ENCODE measurements around the gene COL8A1.

DNA sequence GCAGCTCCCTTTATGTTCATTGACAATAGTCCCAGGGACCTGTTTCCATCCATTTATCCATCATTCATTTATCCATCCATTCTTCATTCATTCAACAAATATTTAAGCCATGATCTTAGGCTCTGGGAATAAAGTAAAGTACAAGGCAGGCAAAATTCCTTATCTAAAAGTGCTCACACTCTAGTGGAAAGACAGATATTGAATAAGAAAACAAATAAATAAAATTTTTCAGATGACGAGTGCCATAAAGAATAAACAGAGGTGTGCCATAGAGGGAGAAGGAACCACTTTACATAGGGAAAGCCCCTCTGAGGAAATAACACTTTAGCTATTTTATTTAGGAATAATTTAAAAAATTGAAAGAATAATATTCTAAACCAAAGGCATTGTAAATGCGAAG lies 76.2 kb downstream of the COL8A1 start:
- no peak for TF ChIP-seq MAX (CRISPR knock-in tag; IDR thresholded peaks at IDR 0.05)
- no peak for TF ChIP-seq CTCF (IDR thresholded peaks at IDR 0.05)
- no peak for TF ChIP-seq TEAD1 (CRISPR knock-in tag; IDR thresholded peaks at IDR 0.05)
- TF ChIP-seq, protein P1, sequence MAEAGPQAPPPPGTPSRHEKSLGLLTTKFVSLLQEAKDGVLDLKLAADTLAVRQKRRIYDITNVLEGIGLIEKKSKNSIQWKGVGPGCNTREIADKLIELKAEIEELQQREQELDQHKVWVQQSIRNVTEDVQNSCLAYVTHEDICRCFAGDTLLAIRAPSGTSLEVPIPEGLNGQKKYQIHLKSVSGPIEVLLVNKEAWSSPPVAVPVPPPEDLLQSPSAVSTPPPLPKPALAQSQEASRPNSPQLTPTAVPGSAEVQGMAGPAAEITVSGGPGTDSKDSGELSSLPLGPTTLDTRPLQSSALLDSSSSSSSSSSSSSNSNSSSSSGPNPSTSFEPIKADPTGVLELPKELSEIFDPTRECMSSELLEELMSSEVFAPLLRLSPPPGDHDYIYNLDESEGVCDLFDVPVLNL (CRISPR knock-in tag; IDR thresholded peaks at IDR 0.05; ENCODE audit: borderline replicate concordance, low read depth), result no peak
- TF ChIP-seq FOXJ3 (CRISPR knock-in tag; IDR thresholded peaks at IDR 0.05; ENCODE audit: borderline replicate concordance), result no peak
- no peak for TF ChIP-seq TCF7 (CRISPR knock-in tag; IDR thresholded peaks at IDR 0.05; ENCODE audit: low read depth)
- TF ChIP-seq GABPB1 (CRISPR knock-in tag; IDR thresholded peaks at IDR 0.05), result no peak
- TF ChIP-seq, protein P2, sequence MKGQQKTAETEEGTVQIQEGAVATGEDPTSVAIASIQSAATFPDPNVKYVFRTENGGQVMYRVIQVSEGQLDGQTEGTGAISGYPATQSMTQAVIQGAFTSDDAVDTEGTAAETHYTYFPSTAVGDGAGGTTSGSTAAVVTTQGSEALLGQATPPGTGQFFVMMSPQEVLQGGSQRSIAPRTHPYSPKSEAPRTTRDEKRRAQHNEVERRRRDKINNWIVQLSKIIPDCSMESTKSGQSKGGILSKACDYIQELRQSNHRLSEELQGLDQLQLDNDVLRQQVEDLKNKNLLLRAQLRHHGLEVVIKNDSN (CRISPR knock-in tag; IDR thresholded peaks at IDR 0.05), result no peak
- TF ChIP-seq, protein P3, sequence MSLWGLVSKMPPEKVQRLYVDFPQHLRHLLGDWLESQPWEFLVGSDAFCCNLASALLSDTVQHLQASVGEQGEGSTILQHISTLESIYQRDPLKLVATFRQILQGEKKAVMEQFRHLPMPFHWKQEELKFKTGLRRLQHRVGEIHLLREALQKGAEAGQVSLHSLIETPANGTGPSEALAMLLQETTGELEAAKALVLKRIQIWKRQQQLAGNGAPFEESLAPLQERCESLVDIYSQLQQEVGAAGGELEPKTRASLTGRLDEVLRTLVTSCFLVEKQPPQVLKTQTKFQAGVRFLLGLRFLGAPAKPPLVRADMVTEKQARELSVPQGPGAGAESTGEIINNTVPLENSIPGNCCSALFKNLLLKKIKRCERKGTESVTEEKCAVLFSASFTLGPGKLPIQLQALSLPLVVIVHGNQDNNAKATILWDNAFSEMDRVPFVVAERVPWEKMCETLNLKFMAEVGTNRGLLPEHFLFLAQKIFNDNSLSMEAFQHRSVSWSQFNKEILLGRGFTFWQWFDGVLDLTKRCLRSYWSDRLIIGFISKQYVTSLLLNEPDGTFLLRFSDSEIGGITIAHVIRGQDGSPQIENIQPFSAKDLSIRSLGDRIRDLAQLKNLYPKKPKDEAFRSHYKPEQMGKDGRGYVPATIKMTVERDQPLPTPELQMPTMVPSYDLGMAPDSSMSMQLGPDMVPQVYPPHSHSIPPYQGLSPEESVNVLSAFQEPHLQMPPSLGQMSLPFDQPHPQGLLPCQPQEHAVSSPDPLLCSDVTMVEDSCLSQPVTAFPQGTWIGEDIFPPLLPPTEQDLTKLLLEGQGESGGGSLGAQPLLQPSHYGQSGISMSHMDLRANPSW (CRISPR knock-in tag; conservative IDR thresholded peaks at IDR 0.05; ENCODE audit: low read depth), result no peak
- TF ChIP-seq HMGXB4 (CRISPR knock-in tag; IDR thresholded peaks at IDR 0.05), result no peak
- no peak for TF ChIP-seq ZBTB21 (CRISPR knock-in tag; IDR thresholded peaks at IDR 0.05; ENCODE audit: borderline replicate concordance)

All from WTC11 (cell line).